Right hindlimb (tissue), 1 donor: ENCODE data around the gene TGIF2.

ENCODE experiments used
- DNase-seq: peaks from one replicate; pipeline ENCODE4 v3.0.0-alpha.2; 2018

The TGIF2 gene

GRCh38 chr20:36573103-36573797 lies at the start of gene TGIF2:
Gene TGIF2 (plus strand): TSS chr20:36573597. CDS start chr20:36578775, 5,178 bp downstream.
- peak; percentile 95 for DNase-seq

GRCh38 chr20:36525620-36526365 lies 47.6 kb upstream of the TGIF2 start:
- DNase-seq, result no peak

GRCh38 chr20:36526521-36527011 lies 46.8 kb upstream of the TGIF2 start:
- DNase-seq, result no peak

- DNase-seq, result no peak
These were observed 45.9 kb upstream of the TGIF2 start for GRCh38 chr20:36527331-36528125.

- no peak for DNase-seq
These were observed 45.1 kb upstream of the TGIF2 start for GRCh38 chr20:36528176-36528874.

- no peak for DNase-seq
These were observed 44.5 kb upstream of the TGIF2 start for GRCh38 chr20:36528875-36529417.

GRCh38 chr20:36532388-36532787 lies 41.0 kb upstream of the TGIF2 start:
- no peak for DNase-seq

- DNase-seq, result no peak
These were observed 40.6 kb upstream of the TGIF2 start for GRCh38 chr20:36532822-36533221.

- DNase-seq, result no peak
These were observed 35.2 kb upstream of the TGIF2 start for GRCh38 chr20:36538026-36538722.

- no peak for DNase-seq
These were observed 32.7 kb upstream of the TGIF2 start for GRCh38 chr20:36540551-36541211.

GRCh38 chr20:36541227-36541767 lies 32.1 kb upstream of the TGIF2 start, which contains the start of gene MYL9:
Gene MYL9 (plus strand): TSS chr20:36541519. CDS start chr20:36544885, 3,366 bp downstream.
- peak; percentile 86 for DNase-seq

- DNase-seq, result peak; percentile 55
These were observed 31.5 kb upstream of the TGIF2 start for GRCh38 chr20:36541768-36542488.

GRCh38 chr20:36542516-36543183 lies 30.7 kb upstream of the TGIF2 start:
- DNase-seq, result no peak

- DNase-seq, result peak; percentile 67
These were observed 29.9 kb upstream of the TGIF2 start for GRCh38 chr20:36543184-36544133.

GRCh38 chr20:36544134-36545018 lies 29.0 kb upstream of the TGIF2 start:
- DNase-seq, result peak; percentile 47

- no peak for DNase-seq
These were observed 27.2 kb upstream of the TGIF2 start for GRCh38 chr20:36546111-36546736.
